Middle frontal gyrus (tissue), 1 donor: ENCODE data around the gene BACE1.

Experiments
- DNase-seq: peaks from one replicate; pipeline ENCODE4 v3.0.0-alpha.2; 2015; ENCODE audit warnings: low spot score; ENCODE audit errors: extremely low spot score

BACE1 gene

DNA sequence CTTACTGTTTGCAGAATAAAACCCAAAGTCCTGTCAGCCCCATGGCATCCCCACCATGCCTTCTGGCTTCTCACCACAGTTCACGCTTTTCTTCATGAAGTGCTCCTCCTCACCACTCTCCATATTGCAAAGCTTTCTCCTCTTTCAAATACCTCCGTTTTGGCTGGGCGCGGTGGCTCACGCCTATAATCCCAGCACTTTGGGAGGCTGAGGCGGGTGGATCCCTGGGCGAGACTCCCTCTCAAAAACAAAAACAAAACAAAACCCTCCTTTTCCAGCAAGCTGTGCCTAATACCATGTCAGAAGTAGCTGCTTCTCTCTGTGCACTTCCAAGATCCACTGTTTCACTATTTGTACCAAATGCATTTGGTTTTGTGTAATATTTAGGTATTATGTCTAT, 6.7 kb downstream of the BACE1 start:
- DNase-seq = no peak

DNA sequence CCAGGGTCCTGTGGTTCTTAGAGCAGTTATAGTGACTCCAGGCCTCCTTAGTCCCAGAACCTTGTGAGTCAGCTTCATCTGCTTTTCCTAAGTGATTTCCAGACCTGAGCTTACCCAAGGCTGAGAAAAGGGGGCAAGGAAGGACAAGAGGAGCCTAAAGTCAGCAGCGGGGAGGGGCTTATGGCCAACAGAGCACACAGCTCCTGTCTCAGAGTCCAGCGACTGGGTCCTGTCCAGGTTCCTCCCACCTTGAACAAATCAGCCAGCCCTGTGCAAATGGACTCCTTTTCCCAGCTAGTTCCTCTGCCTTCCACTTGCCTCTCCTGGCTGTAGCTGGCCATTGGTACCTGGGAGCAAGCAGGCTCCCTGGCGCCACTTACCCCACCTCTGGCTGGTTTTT, 10.9 kb downstream of the BACE1 start:
- no peak for DNase-seq

DNA sequence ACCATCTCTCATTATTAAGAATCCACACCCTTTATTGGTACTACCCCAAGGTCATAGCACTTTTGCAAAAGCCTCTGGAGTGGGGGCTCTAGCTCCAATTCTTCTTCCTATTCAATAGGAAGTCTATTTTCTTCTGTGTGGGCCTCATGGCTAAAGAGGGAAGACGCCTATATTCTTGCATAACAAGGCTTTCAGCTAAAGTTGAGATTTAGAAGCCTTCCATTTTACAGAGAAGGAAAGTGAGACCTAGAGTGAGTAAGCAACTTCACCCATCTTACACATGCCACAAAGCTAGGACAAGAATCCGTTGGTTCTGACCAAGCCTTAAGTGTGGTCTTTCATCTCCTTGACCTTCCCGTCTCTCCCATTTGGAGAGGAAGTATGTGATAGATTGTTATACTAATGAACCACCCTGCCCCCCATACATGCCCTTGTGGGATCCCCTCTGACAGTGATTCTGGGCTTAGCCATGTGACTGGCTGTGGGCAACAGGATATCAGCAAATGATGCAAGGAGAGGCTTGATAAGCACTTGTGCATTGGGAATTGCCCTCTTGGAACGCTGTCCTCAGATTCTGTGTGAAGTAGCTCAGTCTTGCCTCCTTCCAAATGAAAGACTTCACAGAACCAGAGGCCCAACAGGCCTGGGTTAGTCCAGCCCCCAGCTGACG, 12.3 kb downstream of the BACE1 start:
- no peak for DNase-seq

DNA sequence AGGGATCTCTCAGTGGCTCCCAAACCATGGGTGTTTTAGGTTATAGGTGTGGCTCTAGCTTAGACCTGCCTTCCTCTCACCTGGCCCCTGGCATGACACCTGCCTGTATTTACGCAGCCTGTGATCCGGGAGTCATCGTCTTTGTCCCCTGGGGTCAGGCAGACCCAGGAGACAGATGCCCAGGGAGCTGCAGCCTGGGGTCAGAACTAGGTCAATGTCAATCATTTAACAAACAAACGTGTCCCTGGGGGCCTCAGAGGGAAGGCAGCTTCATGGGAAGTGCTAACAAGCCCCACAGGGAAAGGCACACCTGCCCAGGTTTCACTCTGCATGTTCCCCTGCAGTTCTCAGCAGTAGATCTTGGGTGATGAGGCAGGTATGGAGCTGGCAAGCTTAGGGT, 13.0 kb downstream of the BACE1 start:
- no peak for DNase-seq

DNA sequence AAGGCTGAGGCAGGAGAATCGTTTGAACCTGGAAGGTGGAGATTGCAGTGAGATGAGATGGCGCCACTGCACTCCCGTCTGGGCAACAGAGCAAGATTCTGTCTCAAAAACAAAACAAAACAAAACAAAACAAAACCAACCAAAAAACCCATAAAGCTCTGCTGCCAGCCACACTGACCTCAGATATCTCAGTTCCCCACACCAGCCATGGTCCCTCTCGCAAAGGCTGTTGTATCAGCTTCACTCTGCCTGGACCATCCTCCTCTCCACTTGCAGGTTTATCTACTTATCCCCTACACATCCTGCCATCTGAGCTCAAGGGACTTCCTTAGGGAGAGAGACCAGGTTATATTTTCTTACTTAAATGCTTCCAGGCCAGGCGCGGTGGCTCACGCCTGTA, 13.8 kb downstream of the BACE1 start:
- no peak for DNase-seq

DNA sequence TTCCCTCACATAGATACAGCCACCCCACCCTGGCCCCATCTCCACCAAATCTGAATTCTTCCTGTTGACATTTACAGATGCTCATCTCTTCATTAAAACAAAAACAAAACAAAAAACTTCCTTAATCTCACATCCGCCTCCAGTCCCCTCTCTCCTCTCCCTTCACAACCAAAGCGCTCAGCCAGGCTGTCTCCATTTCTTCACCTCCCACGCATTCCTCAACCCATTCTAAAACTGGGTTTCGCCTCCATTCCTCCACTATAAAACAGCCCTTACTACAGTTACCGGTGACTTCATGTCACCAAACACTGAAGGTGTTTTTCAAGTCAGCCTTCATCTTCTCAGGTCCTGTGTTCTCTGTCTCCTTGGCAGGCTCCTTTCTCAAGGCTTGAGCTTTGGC, 15.3 kb downstream of the BACE1 start:
- no peak for DNase-seq

DNA sequence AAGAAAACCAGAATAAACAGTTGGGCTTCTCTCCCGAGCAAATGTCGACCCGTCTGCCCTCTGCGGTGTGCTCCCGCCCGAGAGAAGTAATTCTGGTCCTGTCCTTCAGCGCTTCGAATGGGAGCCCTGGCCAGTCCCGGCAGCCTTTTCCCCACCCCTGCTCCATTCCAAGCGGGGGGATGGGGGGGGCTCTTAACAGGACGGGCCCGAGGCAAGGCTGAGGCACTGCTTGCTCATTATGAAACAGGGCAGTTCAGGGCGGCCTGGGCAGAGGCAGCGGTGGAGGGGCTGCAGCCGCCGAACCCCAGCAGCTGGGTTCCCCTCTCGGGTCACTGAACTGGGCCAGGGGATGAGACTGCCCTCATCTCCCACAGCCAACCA, 15.8 kb downstream of the BACE1 start:
- no peak for DNase-seq

DNA sequence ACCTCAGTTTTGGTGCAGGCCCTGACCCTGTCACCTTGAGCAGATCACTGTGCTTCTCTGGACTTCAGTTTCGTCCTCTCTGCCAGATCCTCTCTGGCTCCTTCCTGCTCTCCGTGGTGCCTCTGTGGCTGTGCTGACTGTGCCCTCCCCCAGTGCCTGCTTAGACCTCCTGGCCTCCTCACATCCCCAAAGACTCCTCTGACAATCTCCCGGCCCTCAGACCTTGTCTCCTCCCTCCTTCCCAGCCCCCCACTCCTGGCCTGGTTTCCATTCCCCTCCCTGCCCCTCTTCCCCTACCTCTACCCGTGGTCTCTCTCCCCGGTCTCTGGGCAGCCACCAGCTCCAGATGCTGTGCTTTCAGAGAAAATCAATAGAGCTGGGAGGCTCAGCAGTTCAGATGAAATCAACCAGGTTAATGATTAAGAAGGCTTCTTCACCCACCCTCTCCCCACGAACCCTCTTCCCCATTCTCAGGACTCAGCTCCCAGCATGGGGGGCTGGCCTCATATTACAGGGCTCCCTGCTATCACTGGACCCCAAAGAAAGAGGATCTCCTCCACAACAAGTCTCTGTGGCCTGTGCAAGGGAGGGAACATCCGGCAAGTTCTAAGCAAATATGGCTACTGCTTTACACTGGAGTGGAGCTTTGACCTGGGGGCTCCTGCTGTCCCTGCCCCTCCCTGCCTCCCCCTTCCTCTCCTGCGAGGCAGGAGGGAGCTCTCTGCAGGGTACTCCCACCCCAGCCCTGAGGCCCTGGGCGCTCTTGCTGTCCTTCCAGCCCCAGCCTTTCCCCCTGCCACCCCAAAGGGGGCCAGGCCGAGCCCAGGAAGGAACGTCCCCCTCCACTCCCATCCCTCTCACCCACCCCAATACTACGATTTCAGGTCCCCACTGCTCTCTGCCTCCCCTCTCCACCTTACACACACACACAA, 16.4 kb downstream of the BACE1 start:
- DNase-seq = no peak

DNA sequence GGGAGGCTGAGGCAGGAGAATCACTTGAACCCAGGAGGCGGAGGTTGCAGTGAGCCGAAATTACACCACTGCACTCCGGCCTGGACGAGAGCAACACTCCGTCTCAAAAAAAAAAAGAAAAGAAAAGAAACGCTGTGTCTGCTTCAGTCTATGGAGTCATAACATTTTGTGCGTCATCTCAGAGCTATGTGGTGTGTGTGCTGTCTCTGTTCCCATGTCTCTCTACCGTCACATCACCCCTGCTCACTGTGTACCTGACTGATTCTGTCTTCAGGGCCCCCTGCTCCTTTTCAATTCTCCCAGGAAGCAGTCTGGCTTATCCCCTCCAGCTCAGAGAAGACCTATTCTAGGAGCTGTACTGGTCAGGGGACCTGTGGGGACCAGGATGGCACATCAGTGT, 17.9 kb downstream of the BACE1 start:
- DNase-seq = no peak

DNA sequence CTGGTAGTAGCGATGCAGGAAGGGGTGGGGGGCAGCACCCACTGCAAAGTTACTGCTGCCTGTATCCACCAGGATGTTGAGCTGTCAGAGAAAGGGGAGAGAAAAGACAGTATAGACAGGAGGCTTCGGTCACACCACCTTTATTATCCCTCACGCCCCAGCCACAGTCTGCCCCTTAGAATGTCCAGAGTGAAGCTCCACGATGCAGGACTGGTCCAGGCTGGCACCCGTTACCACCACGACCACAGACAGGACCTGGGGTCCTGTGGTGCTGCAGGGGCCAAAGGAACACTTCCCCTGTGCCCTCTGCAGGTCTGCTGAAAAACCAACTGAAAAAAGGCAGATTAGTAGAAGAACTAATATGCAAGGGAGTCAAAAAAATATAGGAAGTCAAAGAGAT, 19.2 kb downstream of the BACE1 start:
- DNase-seq = no peak

DNA sequence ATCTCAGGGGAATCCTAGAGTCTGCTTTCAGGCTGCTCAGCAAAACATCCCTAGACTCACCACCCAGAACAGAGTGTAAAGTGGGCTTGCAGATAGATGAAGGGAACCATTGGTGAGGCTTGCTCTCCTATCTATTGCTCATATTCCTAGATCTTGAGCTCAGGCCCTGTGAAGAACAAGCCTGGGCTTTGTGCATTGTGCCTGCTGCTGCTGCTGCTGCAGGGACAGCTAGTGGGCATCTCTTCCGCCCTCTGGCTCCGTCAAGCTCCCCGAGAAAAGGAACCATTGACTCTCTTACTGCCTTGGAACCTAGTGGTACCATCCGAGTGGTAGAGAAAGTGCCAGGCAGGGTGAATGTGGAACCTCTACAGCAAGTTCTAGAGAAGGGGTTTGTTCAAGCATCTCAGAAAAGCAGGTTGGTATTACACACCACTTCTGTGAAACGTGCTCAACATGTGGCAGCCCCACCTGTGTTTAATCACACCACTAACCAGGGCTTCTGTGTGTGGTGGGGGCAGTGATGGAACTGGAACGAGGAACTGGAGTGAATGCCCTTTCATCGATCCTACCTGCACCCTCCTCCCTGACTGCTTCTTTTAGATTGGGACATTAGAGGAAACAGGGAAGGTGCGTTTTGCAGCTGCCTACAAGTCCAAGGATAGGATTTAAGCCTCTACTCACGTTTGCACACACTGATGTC, 20.5 kb downstream of the BACE1 start:
- DNase-seq = peak; percentile 33

DNA sequence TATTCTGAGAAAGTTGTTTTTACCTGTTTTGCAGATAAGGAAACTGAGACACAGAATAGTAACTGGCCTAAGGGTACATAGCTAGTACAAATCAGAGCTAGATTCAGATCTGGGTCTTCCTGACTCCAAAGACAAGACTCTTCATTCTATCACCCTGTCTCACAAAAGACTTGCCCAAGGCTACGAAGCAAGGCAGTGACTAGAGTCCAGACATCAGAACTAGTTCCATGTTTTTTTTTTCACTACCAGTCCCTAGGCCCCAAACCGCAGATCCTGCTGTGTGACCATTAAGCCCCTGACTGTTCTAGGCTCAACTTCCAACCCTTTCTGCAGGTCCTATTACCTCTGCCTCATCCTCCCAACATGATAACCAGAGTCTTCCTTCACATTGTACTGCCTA, 23.4 kb downstream of the BACE1 start:
- DNase-seq = no peak

DNA sequence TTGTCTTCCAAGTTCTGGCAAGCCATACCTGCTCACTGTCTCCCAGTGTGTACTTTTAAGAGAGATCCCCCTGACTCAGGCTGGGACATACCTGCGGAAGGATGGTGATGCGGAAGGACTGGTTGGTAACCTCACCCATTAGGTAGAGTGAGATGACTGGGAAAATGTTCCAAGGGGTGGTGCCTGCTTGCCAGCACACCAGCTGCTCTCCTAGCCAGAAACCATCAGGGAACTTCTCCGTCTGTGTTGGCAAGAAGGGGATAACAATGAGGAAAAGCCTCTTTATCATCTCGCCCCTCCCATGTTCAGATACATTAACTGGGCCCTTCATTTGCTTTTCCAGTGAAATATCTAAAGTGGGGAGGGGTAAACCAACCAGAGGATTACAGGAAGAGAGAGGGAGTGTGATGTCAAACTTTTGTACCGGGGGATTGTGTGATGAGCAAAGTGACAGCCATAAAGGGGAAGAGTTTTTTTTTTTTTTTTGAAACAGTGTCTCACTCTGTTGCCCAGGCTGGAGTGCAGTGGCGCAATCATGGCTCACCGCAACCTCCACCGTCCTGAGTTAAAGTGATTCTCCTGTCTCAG, 25.2 kb downstream of the BACE1 start, which contains the start of gene BACE1-AS:
Gene BACE1-AS (plus strand): TSS at position 538 of the 588 bp plus-strand sequence.
- DNase-seq = no peak

DNA sequence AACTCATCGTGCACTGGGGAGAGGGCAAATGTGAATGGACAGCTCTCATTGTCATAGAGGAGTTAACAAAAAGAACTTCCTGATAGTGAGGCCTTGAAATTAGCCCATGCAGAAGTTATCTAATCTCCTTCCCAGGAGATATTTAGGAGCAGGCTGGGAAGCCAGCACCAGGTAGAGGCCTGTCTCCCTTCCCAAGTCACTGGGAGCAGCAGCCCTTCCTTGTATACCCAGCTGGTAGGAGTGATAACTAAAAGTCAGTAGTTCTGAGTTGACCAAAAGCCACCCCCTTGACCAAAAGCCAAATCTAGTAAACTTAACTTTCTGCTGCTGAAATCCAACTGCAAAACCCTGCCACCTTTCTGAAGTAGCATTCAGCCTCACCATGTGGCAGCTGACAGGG, 26.3 kb downstream of the BACE1 start:
- no peak for DNase-seq

DNA sequence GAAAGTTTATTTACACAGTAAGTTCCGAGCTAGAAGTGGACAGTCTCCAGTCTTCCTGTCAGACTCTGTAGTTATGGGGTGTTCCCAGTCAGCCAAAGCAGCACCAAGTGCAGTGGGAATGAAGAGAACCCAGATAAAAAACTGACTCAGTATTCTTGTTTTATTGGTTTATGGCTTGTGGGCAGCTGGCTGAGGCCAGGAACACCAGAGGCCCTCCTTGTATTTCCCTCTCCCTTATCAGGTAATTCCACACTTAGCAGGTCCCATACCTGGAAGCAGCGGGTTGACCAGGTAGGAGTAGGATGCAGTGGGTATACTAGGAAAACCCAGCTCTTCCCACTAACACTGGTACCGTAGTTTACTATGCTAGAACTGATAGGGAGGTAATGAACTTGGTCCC, 28.4 kb downstream of the BACE1 start:
- no peak for DNase-seq

DNA sequence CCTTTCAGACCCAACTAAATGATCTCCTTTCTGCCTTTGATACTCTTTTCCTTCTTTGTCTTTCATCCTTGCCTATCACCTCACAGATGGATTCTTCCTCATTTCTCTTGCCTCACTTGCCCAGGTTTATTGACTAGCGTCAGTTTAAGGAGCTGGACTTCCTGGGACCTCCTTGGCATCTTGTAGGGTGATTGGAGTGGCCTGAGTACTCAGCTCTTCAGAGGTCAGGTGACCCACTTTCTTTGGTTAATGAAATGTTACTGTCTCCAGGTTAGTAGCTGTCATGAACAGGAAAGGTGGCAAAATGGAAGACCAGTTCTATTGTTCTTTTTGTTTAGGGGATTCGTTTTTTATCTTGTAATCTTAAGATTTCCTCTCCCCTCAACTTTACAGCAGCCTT, 29.5 kb downstream of the BACE1 start:
- no peak for DNase-seq

DNA sequence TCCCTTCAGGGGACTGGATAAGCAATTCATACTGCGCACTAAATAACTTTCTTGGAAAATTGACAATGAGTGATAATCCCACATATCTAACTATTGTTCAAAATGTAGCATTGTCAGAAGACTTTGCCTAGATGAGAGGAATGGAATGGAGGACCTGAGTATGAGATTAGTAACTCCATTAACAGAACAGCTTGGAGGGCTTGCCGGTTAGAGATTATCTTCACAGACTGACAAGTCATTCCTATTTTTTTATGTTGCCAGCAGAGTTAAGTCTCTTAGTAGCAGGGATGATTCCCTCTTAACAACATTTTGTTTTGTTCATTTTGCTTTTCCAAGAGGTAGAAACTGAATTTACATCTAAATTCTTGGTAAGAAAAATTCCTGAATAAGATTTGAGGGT, 32.0 kb downstream of the BACE1 start:
- DNase-seq = no peak

DNA sequence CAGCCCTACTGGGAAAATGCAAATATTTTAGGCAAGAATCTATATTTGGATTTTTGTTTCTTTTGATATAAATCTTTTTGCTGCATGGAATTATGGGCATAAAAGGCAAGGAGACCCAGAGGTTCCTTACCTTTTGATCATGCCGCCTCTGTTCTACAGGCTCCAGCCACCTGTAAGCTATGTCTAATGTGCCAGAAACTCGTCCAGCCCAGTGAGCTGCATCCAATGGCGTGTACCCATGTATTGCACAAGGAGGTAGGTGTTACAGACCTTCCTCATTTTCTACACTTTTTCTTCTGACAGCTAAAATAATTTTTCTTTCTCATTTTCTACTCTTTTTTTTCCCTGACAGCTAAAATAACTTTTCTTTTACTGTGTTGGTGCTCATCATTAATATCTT, 33.1 kb downstream of the BACE1 start:
- DNase-seq = no peak

DNA sequence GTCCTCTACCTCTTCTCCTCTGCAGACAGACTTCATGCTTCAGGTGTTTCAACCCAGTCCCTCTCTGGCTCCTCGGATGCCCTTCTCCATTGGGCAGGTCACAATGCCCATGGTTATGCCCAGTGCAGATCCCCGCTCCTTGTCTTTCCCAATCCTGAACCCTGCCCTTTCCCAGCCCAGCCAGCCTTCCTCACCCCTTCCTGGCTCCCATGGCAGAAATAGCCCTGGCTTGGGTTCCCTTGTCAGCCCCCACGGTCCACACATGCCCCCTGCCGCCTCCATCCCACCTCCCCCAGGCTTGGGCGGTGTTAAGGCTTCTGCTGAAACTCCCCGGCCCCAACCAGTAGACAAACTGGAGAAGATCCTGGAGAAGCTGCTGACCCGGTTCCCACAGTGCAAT, 34.2 kb downstream of the BACE1 start:
- DNase-seq = no peak

DNA sequence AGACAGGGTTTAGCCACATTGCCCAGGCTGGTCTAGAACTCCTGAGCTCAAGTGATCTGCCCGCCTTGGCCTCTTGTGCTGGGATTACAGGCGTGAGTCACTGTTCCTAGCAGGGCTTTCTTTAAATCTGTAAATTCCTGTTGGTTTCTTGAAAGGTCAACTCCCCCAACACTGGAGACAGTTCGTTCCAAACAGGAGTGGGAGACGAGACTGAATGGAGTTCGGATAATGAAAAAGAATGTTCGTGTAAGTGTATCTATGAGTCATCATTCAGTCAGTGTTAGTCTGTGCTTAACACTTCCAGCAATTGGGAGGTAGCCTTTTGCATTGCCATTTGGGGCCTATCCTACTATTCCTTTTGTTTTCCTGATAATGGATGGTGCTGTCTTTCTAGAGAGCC, 34.9 kb downstream of the BACE1 start:
- no peak for DNase-seq

DNA sequence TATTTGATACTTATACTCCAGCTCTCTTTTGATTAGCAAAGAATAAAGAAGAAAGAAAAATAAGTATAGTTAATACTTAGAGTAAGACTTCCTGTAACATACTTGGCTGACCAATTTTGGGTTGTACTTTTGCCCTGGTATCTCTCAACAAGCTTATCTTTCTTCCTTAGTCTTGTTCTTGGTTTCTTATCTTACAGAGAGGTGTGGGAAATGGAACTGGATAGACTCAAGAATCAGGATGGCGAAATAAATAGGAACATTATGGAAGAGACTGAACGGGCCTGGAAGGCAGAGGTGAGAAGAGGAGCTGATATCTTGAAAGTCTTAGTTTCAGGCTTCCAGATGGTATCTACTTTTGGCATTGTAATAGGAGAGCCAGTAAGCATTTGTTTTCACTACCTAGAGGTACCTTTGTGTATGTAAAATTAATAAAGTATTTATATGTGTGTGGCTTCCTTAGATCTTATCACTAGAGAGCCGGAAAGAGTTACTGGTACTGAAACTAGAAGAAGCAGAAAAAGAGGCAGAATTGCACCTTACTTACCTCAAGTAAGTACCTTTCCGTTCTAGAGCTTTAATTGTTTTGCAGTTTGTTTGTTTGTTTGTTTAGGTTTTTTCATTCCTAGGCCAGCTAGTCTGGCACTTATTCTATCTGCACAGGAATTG, 36.2 kb downstream of the BACE1 start:
- no peak for DNase-seq
